UCSD-AML1 (cell line): ENCODE measurements around the gene CCNL1.

Experiments used
- DNase-seq: peaks from one replicate; lab custom pipeline; 2025; ENCODE audit not compliant: unreplicated experiment; lab: John Stamatoyannopoulos, UW

CCNL1 gene

DNA sequence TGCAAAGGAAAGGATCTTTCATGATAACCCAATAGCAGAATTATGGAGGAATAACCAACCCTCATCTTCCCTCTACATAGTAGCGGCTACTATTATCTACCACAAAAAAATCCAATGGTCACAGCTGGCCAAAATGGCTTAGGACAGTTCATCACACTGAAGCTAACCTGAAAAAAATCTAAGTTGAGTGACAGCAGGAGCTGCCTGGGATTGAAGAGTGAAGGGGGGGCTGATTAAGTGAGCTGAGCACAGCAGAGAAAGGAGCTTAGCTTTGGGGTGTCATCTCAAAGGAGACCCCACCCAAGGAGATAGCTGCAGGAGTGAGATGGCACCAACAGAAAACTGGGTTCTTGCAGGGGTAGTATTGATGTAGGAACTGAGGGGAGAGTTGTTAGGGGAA, 33.6 kb downstream of the CCNL1 start:
- no peak for DNase-seq

DNA sequence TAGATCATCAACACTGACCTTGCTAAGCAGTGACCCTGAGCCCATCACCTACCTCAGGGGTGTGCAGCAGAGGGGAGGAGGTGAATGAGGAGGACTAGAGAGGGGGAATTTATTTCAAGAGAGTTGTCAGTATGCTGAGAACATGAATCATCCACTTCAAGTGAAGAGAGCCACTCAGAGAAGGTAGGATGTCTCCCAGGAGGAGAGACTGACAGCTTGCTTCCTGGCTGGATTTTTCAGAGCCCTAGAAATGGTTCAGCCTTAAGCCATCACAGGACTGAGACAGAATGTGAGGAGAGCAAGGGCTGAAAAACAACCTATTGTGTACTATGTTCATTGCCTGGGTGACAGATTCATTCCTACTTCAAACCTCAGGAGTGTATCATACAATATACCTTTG, 34.8 kb downstream of the CCNL1 start:
- DNase-seq: no peak

DNA sequence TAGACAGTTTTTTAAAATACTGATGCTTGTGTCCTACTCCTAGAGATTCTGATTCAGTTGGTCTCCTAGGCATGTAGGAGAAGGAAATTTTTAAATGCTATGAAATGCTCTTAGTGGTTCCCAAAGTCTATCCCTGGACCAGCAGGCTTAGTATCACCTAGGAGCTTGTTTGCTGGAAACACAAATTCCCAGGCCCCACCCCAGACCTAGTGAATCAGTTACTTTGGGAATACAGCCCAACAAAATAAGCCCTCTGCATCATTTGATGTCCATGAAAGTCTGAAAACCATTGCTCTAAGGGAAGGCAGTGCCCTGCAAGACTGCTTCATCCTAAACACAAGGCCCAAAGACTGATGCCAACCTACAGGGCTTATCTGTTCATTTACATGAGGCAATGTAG, 36.3 kb downstream of the CCNL1 start:
- DNase-seq: no peak

DNA sequence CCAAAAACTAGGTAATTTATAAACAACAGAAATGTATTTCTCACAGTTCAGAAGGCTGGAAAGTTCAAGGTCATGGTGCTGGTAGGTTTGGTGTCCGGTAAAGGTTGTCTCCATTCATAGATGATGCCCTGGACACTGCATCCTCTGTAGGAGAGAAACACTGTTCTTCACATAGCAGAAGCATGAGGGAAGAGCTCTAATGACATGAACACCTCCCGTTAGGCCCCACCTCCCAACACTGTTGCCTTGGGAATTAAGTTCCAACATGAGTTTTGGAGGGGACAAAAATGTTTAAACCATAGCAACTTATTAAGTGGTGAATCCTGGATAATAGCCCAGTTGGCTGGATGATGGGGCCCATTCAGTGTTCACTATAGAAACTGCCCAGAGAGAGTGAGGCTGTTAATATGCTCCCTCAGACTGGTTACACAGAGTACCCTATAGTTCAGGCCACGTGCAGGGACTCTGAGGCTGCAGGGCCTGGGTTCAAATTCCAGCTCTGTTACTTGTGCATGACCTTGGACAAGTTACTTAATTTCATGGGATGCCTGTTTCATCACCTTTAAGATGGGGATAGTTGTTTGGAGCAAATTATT, 37.0 kb downstream of the CCNL1 start:
- DNase-seq: no peak

DNA sequence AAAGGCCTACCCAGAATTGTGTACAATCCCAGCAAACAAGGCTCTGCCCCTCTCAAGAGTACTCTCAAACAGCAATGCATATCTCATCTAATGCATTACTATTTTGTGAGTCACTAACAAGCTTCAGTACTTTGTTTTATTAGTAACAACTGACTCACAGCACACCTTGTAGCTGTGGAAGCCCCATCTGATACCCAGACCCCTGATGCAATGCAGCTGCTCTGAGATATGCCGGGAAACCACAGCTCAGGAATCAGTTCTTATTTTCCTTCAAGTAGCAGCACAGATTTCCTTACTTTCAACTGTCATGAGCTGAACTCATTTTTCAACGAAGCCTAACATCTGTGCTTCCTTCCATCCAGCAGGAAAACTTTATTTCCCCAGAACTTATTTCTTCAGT, 37.8 kb downstream of the CCNL1 start:
- no peak for DNase-seq

DNA sequence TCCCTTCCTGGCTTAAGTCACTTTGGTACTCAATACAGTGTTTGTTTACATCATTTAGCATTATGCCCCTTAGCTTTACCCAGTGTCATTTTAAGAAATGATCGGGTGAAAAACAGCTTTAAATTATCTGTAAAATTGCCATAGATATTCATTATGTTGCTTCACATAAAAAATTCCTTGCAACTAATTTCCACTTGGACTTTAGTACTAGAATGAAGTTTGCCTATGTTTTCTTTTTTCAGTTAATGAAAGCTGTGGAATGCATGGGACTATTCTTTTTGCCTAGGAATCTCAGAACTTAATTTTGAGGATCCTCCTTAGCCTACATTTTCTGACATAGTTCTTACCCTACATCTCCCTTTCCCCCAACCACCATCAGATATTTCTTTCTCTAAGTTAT, 38.4 kb downstream of the CCNL1 start:
- no peak for DNase-seq

DNA sequence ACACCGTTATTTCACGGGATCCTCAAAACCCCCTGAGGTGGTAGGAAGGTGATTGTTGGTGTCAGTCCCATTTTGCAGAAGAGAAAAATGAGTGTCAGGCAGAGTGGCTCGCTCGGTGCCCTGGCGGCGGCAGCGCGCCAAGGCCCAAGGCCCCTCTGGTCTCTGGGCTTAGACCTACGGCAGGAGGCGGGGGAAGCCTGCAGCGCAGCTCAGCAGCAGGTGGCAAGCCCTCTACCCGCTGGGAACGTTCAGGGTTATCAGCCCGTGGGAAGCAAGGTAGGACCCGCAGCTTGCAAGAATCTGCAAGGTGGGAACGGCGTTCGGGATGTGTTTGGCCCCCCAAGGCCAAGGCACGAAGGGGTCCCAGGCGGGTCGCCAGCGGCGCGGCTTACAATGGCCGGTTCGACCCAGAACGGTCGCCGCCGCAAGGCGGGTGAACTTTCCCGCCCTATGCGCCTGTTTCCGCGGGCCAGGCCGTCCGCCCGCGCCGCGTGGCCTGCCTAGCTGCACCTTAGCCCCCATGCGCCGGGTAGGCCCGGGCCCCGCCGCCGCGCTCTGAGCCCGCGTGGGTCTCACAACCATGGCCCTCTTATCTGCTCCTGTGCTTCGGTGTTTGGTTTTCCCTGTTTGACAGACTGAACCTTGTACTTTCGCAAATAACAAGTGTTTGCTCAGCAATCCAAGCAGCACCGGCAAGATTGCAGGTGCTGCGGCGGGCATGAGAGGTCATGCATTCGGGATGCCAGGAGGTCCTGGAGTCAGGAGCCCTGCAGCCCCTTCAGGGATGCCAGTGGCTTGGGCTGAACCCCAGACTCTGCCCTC, 39.7 kb downstream of the CCNL1 start:
- DNase-seq: no peak

DNA sequence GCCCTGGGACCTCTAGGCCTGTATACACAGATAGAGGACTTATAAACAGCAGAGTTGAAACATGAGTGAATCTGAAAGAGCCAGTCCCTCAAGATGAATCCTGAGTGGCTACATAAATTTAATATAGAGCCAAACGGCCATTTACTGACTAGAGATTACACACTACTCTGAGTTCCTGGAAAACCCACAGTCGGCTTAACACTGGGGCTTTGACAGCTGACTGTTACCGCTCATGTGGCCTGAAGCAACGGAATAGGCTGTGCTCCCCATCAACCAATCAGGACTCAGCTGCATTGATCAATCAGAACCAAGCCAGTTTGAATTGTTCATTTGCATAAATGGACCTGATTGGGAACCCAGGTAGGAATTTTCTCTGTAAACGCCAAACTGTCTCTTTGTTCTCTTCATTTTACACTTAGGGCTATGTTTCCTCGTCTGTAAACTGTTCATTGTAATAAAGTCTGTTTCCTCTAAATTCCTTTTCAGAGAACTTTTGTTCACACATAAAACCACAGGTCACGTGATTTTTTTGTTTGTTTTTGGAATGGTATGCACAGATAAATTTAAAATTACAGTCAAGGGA, 40.5 kb downstream of the CCNL1 start:
- DNase-seq: no peak

DNA sequence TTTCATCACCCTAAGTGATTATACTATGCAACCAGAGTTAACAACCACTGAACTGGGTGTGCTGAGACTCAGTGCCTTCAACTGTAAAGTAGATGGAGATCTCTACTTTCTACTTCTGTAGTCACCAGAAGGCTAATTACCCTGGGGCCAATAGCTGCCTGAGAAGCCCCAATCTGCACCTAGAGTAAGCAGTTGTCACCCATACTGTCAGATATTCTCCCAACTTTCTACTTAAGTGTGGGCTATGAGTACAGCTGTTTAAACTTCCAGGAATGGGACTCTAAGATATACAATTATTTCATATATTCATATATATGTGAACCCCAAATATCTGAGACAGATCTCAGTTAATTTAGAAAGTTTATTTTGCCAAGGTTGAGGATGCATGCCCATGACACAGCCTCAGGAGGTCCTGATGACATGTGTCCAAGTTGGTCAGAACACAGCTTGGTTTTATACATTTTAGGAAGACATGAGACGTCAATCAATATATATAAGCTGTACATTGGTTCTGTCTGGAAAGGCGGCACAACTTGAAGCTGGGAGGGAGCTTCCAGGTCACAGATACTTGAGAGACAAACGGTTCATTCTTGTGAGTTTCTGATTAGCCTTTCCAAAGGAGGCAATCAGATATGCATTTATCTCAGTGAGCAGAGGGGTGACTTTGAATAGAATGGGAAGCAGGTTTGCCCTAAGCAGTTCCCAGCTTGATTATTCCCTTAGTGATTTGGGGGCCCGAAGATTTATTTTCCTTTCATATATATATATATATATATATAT, 41.9 kb downstream of the CCNL1 start:
- no peak for DNase-seq

DNA sequence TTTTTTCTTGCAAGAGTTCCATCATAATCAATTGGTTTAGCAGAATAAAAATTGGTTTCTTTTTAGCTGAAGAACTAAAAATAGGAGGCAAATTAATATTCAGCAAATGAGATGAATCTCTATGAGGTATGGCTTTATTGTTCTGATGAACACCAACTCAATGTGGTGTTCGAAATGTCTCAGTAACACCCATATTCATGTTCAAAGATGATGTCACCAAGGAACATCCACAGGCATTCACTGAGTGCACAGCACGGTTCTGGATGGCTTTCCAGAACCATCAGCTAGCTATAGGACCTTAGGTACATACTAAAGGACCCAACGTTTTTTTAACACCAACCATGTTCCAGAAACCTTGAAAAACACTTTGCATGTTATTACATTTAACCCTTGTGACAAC, 42.7 kb downstream of the CCNL1 start:
- DNase-seq: no peak

DNA sequence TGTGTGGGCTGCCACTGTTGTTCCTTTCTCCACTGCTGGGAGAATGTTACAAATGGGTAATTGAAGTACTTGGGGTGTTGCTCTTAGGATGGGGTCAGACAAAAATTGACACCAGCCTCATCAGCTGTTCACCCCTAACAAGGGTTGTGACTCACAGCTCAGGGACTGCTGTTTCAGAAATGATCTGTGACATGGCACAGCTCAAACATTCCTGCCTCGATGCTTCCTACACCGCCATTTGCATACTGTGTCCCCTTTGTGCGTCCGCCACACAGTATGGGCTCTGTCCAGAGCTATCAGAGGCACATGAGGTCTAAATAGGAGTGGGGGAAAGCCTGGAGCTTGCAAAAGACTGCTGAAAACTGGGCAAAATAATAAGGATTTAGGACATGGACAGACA, 43.9 kb downstream of the CCNL1 start:
- DNase-seq: no peak

DNA sequence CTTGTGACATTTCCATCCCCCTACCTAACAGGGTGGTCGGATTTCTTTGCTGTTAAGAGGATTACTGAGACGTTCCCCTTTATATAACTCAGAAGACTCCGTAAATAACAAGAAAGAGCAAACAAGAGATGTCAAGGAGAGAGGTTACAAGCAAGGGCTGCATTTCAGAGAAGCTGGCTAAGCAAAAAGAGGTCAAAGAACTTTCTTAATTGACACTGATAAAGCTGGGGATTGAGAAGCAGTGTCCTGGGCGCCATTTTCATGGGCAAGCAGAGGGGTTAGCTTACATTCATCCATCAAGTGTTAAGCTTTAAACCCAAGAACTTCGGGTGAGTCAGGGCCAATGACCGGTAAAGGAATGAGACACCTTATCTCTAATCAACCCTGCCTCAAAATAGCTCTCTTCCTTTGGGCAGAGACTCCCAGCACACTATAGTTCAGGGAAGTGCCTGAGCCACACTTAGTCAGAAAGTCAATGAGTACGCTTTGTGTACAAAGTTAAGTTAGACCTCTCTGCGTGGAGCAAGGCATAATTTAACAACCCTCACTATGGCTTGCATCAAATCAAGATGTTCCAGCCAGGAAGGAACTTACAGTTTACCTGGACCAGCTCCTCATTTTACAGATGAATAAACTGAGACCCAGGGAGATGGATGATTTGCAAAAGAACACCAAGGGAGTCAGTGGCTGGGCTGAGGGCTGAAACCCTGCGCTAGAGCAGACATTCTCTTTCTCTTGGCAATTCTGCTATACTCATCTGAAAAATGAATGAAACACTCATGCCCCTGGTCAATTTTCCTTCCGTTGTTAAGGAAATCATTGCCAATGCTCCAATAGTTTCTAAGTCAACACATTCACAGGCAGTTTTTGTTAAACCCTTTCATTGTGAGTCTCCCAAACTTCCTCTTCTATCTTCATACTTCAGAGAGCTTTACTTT, 44.6 kb downstream of the CCNL1 start:
- DNase-seq: no peak

DNA sequence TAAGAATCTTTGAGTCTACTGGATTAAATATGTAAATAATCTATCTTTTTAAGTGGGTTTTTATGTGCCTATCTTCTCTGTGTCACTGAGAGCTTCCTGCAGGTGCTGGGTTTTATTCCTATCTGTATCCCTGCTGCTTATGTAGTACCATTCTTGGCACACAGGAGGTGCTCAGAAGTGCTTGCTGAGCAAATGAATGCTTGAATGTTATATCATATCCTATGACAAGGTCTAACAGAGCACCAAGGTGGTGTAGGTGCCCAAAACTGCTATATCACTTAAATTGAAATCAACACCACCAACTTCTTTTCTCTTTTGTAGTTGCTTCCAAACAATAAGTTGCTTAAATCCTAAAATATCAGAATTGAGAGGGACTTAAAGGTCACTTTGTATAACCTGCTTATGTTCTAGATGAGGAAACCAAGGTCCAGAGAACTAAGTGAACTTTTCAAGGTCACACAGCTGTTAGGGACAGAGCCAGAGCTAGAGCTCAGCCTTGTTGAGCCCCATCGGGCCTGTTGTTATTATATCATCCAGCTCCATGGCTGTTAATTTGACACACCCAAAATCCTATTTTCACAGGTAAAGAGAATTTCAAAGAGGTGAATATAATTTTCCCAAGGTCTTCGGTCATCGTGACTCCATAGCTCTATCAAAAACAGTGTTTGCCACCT, 46.0 kb downstream of the CCNL1 start:
- DNase-seq: no peak

DNA sequence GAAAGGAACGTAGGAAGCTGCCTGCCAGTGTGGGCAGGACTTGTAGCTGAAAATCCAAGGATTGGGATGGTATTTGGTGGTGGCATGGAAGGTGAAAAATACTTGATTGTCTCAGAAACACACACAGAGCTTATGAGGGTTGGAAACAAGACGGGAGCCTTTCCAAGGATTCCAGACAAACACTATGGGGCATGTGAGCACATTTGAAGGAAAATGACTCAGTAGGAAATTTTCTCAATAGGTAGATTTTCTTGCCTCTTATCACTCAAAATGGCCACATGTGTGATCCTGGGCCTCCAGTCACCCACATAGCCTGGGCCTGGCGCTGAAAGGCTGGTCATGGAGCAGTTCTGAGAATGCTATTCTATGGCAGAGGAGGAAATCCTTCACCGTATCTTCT, 47.4 kb downstream of the CCNL1 start:
- DNase-seq: no peak

DNA sequence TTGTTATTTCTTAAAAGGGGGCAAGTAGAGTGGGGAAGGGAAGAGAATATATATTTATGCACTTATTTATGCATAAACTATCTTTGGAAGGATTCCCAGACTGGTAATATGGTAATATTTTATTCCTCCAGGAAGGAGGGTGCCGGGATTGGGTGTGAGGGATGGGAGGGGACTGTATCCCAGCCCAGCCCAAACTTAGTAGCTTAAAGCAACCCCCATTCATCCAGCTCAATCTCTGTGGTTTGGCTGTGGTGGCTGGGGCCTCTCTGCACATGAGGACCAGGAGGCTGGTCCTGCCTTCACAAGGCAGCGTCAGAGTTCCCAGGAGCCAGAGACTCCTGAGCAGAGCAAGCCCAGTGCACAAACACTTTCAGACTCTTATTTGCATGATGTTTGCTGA, 48.4 kb downstream of the CCNL1 start:
- no peak for DNase-seq

DNA sequence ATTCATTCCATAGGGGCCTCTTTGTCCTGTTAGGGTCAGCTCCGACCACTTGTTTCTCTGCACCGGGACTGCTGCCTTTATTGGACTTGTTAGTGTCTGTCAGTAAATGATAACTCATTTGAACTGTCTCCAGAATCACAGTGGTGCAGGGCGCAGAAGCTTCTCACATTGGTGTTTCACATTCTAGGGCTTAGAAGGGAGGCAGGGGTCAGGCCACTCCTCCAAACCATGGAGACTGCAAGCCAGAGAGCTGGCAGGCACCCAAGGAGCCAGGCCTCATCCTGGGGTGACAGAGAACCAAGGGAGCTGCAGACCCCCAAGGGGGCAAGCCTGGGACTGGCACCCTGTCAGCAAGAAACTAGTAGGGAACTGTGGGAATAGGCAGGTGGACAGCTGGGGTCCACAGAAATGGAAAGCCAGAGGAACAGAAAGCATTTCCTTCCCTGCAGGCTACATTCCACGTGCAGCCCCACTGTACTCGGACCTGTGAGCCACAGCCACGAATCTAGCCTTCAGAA, 49.1 kb downstream of the CCNL1 start:
- DNase-seq: no peak

DNA sequence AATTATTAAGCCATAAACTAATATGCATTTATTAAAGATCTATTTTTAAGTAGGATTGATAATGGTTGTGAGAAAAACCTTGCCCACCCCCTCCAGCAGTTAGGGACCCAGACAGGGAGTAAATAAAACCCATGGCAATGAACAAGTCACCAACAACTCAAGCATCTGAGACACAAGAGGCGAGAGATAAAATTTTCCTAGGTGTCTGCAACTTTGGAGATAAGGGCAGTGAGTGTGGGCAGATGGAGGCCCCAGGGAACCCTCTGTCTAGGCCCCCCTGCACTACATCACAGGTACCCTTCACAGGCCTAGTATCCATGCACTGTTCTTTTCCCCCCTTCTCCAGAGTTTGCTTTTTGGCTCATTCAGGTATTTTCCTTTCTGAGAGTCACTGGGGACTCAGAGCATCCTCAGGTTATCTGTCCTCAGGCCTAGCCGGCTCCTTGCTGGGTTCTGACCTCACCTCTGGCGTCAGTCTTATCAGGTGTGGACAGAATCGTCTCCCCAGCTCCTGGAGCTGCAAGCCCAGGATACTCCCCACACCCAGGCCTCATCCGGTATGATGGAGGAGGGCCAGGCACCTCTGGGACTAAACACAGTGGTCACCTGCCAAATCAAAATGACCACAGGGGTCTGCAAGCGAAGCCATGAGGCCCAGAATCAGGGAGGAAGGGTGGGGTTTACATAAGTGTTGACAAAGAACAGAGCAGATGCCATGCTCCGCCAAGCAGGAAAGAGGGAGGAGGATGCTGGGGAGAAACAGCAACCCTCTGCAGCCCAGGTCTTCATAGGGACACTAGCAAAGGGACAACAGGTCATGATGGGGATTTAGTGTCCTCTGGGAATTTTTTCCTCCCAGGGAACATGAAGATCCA, 50.4 kb downstream of the CCNL1 start:
- no peak for DNase-seq

DNA sequence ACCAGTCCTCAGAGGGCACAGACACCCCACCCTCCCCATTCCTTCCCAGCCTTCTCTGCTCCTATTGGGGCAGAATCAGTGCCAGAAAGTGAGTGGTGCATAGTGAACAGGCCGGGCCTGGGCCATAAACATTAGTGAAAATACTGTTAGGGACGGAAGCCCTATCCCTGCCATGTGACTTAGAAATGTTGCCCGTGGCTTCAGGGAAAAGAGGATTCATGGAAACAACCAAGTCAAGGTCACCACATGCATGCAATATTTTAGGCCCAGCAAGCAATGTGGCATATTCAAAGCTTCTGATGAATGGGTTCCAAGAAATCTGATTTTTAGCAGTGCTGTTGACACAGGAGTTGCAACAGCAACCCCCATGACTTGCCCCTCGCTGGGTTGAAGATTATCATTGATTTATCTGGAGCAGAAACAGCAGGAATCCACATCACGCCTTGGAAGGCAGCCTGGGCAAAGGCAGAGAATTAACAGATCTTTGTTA, 52.3 kb downstream of the CCNL1 start:
- no peak for DNase-seq

DNA sequence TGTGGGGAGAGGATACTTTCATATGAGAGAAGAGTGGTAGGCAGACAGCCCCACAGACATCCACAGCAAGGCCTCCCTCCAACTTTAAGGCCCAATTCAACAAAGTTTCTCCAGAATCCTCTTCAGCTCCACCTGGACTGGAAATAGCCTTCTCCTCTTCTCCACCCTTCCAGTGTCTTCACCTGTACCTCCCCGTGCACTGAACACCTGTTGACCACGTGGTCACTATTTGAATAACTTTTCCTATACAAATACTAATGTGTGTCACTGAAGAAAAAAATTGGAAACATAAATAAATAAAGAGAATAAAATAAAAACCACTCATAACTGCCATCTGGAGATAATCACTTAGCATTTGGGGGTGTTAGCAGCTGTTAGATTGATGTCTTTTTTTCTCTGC, 52.9 kb downstream of the CCNL1 start:
- no peak for DNase-seq
